Astrocyte of the spinal cord (primary cell): Measurements from ENCODE around the gene EIF2AK2.

Experiments
- DNase-seq: peaks from one replicate; pipeline ENCODE4 v3.0.0; 2011; ENCODE audit warnings: low read depth, low spot score
- H3K4me3 ChIP-seq: 2 replicates; pipeline ENCODE4 v1.5.1; 2011; ENCODE audit warnings: low read depth, mild to moderate bottlenecking, low read length, moderate library complexity
- CTCF ChIP-seq: IDR thresholded peaks from 2 replicates; pipeline ENCODE4 v1.5.1; 2012; ENCODE audit warnings: low read depth, mild to moderate bottlenecking, low read length, inconsistent platforms
- in situ Hi-C: cut with HindIII; loops from 2 replicates; pipeline ENCODE4 v1.10.0; 2017; ENCODE audit warnings: low sequenced_read_pairs

EIF2AK2 gene

GRCh38 chr2:37119157-37119556 lies 37.6 kb downstream of the EIF2AK2 start:
- H3K4me3 ChIP-seq: no peak overlapping the region
- TF ChIP-seq CTCF: no peak
- in situ Hi-C loops: no loop called here
- no peak for DNase-seq

GRCh38 chr2:37117566-37117965 lies 39.2 kb downstream of the EIF2AK2 start:
- in situ Hi-C loops: no loop called here
- DNase-seq: no peak
- no peak for TF ChIP-seq CTCF
- no peak overlapping the region for H3K4me3 ChIP-seq

- no peak overlapping the region for H3K4me3 ChIP-seq
- DNase-seq: no peak
- in situ Hi-C loops: no loop called here
- TF ChIP-seq CTCF: no peak
These were observed 44.8 kb downstream of the EIF2AK2 start for GRCh38 chr2:37111958-37112357.

- no peak for TF ChIP-seq CTCF
- DNase-seq: no peak
- in situ Hi-C loops: no loop called here
- no peak overlapping the region for H3K4me3 ChIP-seq
These were observed 46.2 kb downstream of the EIF2AK2 start for GRCh38 chr2:37110306-37111212.

GRCh38 chr2:37109523-37109922 lies 47.3 kb downstream of the EIF2AK2 start:
- H3K4me3 ChIP-seq: no peak overlapping the region
- no peak for TF ChIP-seq CTCF
- DNase-seq: no peak
- in situ Hi-C loops: no loop called here

GRCh38 chr2:37105150-37105549 lies 51.6 kb downstream of the EIF2AK2 start:
- in situ Hi-C loops: no loop called here
- no peak for DNase-seq
- H3K4me3 ChIP-seq: no peak overlapping the region
- TF ChIP-seq CTCF: no peak
